Measurements from ENCODE around the gene SELENOH. TPM values are rescaled to one million over a fixed set of nuclear protein-coding genes. Genes with fewer than 3 reads are reported as not detected.

The SELENOH gene, protein sequence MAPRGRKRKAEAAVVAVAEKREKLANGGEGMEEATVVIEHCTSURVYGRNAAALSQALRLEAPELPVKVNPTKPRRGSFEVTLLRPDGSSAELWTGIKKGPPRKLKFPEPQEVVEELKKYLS
- 100 to 1,000 TPM in 2 of 4 donors, 10 to 100 TPM in 2; 75.2 to 166 (median 112) TPM for total RNA-seq

DNA sequence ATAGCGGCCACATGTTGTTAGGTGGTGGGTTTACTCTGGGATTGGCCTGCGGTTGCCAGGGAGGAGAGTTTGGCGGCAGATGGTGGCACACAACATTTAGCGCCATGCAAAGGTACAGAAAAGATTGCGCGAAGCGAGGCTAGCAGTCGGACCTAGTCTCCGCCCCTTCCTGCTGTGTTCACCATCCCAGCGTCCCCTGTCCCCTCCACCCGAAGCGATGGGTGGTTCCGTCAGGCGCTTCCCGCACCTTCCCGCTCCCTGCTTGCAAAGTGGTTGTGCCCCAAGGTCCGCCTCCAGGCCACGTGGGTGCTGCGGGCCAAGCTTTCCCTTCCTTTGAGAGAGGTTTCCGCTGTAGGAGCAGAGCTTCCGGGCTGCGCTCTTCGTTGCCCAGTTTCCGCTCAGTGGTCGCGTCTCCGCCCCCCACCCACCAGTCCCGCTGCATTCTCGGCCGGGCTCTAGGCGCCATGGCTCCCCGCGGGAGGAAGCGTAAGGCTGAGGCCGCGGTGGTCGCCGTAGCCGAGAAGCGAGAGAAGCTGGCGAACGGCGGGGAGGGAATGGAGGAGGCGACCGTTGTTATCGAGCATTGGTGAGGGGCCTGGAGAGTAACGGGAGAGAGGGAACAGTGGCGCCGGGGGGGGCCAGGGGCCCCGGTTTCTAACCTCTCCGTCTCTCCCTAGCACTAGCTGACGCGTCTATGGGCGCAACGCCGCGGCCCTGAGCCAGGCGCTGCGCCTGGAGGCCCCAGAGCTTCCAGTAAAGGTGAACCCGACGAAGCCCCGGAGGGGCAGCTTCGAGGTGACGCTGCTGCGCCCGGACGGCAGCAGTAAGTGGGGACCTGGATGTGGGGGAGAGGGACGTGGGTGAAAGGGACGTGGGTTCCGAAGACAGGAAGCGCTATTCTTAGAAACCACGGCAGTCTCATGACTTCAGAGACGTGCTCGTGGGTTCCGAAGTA is at the start of gene SELENOH:
SELENOH (plus strand) TSS at position 360 of the 955 bp plus-strand sequence; CDS start at position 465, 105 bp downstream.
- peaks cover 10 to 74% (median 35%) of the 10 kb centered on the region in 3 donors for H3K36me3 ChIP-seq

DNA sequence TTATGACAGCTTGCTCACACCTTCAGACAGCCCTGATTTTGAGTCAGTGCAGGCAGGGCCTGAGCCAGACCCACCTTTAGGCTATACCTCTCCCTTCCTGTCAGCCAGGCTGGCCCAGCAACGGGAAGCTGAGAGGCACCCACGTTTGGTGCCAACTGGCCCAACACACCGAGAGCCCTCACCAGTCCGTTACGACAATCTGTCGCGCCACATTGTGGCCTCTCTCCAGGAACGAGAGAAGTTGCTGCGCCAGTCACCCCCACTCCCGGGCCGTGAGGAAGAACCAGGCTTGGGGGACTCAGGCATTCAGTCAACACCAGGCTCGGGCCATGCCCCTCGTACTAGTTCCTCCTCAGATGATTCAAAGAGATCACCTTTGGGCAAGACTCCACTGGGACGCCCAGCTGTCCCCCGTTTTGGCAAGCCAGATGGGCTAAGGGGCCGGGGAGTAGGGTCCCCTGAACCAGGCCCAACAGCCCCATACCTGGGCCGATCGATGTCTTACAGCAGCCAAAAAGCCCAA is 42.4 kb upstream of the SELENOH start:
- peaks cover 31 to 99% (median 72%) of the 10 kb centered on the region in 3 donors for H3K36me3 ChIP-seq

More for the DNA sequence above, at the start of gene SELENOH:
- WGBS, 2 donors: 0 to 5% methylated on average over 4 to 53 of the region's 75 CpGs
- Histone ChIP-seq H3K4me1 (peaks cover 8 to 28% (median 16%) of the 10 kb centered on the region in 3 donors), H3K27me3 (no peaks in the 10 kb centered on the region), H3K9me3 (no peaks in the 10 kb centered on the region), H3K4me3 (peak within 1 kb of the TSS; percentile 74 to 93 (median 82)), H3K27ac (peak within 1 kb of the TSS; percentile 93 to 95 (median 94))
- intact Hi-C loops (cut with DNase I): no loop called here
- TF ChIP-seq, protein P1, sequence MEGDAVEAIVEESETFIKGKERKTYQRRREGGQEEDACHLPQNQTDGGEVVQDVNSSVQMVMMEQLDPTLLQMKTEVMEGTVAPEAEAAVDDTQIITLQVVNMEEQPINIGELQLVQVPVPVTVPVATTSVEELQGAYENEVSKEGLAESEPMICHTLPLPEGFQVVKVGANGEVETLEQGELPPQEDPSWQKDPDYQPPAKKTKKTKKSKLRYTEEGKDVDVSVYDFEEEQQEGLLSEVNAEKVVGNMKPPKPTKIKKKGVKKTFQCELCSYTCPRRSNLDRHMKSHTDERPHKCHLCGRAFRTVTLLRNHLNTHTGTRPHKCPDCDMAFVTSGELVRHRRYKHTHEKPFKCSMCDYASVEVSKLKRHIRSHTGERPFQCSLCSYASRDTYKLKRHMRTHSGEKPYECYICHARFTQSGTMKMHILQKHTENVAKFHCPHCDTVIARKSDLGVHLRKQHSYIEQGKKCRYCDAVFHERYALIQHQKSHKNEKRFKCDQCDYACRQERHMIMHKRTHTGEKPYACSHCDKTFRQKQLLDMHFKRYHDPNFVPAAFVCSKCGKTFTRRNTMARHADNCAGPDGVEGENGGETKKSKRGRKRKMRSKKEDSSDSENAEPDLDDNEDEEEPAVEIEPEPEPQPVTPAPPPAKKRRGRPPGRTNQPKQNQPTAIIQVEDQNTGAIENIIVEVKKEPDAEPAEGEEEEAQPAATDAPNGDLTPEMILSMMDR (IDR thresholded peaks at IDR 0.05): peak in 2 of 6 experiments; percentile 18 to 22
- TF ChIP-seq POLR2A (IDR thresholded peaks at IDR 0.05): peak in 2 of 4 donors; percentile 75 to 79
- DNase-seq: peak; percentile 82

DNA sequence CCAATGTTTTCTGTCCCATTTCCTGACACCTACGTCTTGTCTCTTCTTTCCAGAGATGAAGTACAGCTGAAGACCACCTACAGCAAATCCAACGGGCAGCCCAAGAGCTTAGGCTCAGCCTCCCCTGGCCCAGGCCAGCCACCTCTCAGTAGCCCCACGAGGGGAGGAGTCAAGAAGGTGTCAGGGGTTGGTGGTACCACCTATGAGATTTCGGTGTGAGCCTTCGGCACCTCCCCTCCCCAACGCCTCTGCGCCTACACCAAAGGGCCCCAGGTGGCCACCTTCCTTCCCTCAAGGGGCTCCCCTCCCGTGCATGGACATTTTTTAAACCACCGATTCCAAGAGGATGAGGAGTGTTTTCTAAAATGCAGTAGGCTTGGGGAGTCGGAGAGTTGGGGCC is 41.5 kb upstream of the SELENOH start:
- WGBS, 2 donors: 83 to 89% methylated on average over 5 to 7 of the region's 10 CpGs
- no peak overlapping the region for H3K4me3 ChIP-seq
- no peaks in the 10 kb centered on the region for H3K4me1 ChIP-seq
- DNase-seq: no peak
- H3K36me3 ChIP-seq: peaks cover 34 to 99% (median 63%) of the 10 kb centered on the region in 3 donors
- intact Hi-C loops (cut with DNase I): no loop called here
- no peaks in the 10 kb centered on the region for H3K27me3 ChIP-seq
- no peak for TF ChIP-seq POLR2A (IDR thresholded peaks at IDR 0.05)
- TF ChIP-seq, protein P1 (IDR thresholded peaks at IDR 0.05): no peak
- H3K27ac ChIP-seq: no peak overlapping the region
- H3K9me3 ChIP-seq: no peaks in the 10 kb centered on the region

More for the DNA sequence above, 42.4 kb upstream of the SELENOH start:
- Histone ChIP-seq H3K4me3 (no peak overlapping the region), H3K27ac (no peak overlapping the region), H3K27me3 (no peaks in the 10 kb centered on the region), H3K9me3 (no peaks in the 10 kb centered on the region), H3K4me1 (no peaks in the 10 kb centered on the region)
- 82 to 92% methylated on average over 8 to 12 of the region's 18 CpGs for WGBS, 2 donors
- no peak for DNase-seq
- TF ChIP-seq, protein P1 (IDR thresholded peaks at IDR 0.05): no peak
- no peak for TF ChIP-seq POLR2A (IDR thresholded peaks at IDR 0.05)
- intact Hi-C loops (cut with DNase I): no loop called here

DNA sequence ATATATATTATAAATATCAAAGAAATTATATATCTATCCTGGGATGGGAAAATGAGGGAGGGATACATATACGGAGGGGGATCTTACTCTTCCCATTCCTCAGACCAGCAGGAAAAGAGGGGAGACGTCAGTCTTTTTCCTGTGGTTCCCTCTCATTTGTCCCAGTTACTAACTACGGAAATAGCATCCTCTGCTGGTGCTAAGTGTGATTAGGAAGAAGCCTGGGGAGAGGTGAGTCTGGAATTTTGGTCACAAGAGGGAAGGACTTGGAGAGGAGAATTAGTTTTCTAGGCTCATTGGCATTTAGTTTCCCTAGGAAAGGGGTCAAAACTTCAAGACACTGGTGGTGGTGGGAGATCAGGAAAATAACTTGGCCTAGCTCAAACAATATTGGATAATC is 40.9 kb upstream of the SELENOH start:
- Histone ChIP-seq H3K9me3 (no peaks in the 10 kb centered on the region), H3K27ac (no peak overlapping the region), H3K36me3 (peaks cover 36 to 97% (median 57%) of the 10 kb centered on the region in 3 donors), H3K4me1 (no peaks in the 10 kb centered on the region), H3K4me3 (no peak overlapping the region), H3K27me3 (no peaks in the 10 kb centered on the region)
- no peak for DNase-seq
- TF ChIP-seq POLR2A (IDR thresholded peaks at IDR 0.05): no peak
- TF ChIP-seq, protein P1 (IDR thresholded peaks at IDR 0.05): no peak
- 65 to 74% methylated on average over 2 to 3 of the region's 3 CpGs for WGBS, 2 donors
- intact Hi-C loops (cut with DNase I): no loop called here

Data from esophagus squamous epithelium (tissue), 5 donors.